Measurements from ENCODE around the gene GH2. TPM values are rescaled to one million over a fixed set of nuclear protein-coding genes. Genes with fewer than 3 reads are reported as not detected.

GH2 gene
- total RNA-seq (2022; extraction: Qiagen RNA extraction; ENCODE audit: low read depth) = not detected in 5 replicates

DNA sequence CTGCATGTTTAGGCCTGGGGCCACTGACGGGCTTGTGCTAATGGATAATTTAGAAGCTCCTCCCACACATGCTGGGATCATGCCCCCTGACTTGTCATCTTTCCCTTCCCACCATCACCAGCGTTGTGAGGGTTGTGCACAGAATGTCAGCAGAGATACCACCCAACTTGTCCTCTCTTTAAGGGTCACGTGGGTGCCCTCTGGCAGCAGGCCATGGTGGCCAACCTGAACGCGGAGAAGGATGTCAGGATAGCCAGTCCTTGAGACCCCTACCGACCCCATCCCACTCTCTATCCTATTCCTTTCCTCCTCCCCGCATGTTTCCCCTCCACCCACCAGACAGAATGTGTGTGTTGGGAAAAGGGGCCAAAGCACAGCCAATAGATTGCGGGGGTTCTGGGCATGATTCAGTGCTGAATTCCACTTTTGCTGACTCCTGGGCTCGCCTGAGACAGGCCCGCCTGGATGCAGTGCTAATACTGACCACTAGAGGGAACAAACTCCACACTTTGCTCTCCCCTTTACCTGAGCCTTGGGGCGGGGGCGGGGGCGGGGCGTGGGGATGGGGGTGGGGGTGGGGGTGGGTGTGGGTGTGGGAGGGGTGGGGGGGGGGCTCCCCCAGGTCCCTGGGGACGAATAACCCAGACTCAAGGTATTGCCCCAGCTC is at the start of gene GH2:
Gene GH2 (minus strand): TSS at position 10 of the 667 bp plus-strand sequence. CDS start 143 bp downstream, outside the sequence.

DNA sequence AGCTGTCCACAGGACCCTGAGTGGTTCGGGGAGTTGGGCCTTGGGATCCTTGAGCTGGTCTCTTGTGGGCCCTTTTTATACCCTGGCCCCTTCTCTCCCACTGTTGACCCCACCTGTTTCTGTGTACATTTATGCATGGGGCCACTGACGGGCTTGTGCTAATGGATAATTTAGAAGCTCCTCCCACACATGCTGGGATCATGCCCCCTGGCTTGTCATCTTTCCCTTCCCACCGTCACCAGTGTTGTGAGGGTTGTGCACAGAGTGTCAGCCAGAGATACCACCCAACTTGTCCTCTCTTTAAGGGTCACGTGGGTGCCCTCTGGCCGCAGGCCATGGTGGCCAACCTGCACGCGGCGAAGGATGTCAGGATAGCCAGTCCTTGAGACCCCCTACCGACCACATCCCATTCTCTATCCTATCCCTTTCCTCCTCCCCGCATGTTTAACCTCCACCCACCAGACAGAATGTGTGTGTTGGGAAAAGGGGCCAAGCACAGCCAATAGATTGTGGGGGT is 37.1 kb upstream of the GH2 start, which contains the start of gene GH1:
Gene GH1 (minus strand): TSS at position 51 of the 517 bp plus-strand sequence. CDS start 63 bp downstream, outside the sequence.

DNA sequence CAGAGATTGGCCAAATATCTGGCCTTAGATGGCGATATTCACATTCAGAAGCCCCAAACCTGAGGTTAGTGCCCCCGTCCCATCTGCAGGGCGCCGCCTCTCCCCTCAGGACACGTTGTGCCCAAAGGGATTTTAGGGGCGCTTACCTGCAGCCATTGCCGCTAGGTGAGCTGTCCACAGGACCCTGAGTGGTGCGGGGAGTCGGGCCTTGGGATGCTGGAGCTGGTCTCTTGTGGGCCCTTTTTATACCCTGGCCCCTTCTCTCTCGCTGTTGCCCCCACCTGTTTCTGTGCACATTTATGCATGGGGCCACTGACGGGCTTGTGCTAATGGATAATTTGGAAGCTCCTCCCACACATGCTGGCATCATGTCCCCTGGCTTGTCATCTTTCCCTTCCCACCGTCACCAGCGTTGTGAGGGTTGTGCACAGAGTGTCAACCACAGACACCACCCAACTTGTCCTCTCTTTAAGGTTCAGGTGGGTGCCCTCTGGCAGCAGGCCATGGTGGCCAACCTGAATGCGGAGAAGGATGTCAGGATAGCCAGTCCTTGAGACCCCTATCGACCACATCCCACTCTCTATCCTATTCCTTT is 29.4 kb upstream of the GH2 start, which contains the start of gene CSHL1:
Gene CSHL1 (minus strand): TSS at position 218 of the 595 bp plus-strand sequence. CDS start 62 bp downstream, at position 156.

DNA sequence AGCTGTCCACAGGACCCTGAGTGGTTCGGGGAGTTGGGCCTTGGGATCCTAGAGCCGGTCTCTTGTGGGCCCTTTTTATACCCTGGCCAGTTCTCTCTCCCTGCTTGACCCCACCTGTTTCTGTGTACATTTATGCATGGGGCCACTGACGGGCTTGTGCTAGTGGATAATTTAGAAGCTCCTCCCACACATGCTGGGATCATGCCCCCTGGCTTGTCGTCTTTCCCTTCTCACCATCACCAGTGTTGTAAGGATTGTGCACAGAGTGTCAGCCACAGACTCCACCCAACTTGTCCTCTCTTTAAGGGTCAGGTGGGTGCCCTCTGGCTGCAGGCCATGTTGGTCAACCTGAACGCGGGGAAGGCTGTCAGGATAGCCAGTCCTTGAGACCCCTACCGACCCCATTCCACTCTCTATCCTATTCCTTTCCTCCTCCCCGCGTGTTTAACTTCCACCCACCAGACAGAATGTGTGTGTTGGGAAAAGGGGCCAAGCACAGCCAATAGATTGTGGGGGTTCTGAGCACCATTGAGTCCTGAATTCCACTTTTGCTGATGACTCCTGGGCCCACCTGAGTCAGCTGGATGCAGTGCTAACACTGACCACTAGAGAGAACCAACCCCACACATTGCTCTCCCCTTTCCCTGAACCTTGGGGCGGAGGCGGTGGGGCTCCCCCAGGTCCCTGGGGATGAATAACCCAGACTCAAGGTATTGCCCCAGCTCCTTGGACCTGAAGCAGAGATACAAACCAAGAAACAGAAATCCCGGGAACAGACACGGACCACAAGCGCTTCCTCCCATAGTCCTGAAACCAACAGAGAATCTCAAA is 15.0 kb upstream of the GH2 start, which contains the start of gene CSH1:
Gene CSH1 (minus strand): TSS at position 51 of the 831 bp plus-strand sequence. CDS start 63 bp downstream, outside the sequence.

DNA sequence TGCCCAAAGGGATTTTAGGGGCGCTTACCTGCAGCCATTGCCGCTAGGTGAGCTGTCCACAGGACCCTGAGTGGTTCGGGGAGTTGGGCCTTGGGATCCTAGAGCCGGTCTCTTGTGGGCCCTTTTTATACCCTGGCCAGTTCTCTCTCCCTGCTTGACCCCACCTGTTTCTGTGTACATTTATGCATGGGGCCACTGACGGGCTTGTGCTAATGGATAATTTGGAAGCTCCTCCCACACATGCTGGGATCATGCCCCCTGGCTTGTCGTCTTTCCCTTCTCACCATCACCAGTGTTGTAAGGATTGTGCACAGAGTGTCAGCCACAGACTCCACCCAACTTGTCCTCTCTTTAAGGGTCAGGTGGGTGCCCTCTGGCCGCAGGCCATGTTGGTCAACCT is 8.2 kb downstream of the GH2 start, which contains the start of gene CSH2:
Gene CSH2 (minus strand): TSS at position 101 of the 400 bp plus-strand sequence. CDS start 63 bp downstream, at position 38.

DNA sequence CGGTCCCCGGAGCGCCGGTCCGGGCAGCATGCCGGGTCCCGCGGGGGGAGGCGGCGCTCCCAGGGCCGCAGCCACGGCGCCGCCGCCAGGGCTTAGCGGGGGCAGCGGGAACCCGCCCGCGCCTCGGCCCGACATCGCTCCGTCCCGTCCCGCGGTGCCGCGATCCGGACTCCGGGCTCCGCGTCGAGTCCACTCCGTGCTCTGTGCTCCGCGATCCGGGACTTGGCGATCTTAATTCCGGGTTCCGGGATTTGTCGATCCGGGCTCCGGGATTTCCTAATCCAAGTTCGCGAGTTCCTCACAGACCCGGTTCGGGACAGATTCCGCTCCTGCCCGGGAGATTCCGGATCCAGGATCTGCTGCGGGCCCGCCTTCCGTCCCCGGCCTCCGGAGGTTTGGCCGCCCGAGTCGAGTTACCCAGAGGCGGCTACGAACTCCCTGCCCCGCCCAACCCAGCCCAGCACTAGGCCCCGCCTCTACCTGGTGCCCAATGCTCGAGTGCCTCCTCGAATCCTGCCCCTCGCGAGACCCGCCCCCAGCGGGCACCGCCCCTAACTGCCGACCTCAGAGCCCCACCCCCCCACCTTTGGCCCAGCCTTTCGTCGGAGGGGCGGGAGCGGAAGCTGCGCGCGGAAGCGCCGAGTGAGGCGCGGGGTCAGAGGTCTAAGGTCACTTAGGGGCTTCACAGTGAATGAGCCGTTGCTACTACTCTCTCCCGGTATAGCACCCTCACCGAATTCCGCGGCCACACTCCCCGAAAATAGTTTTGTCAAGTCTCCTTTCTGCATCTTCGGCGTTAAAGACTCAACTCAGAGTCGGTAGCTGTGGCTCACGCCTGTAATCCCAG is 39.0 kb downstream of the GH2 start, which contains the start of gene SMARCD2:
Gene SMARCD2 (minus strand): TSS at position 146 of the 847 bp plus-strand sequence. CDS start 11 bp downstream, at position 135.

Other genes starting within 250 kb of the GH2 start
- 8.3 to 12.9 TPM (median 11.1 TPM) in 5 replicates for gene LIMD2, start 181.8 kb downstream of the GH2 start, total RNA-seq (2022; extraction: Qiagen RNA extraction; ENCODE audit: low read depth)
- 23.8 to 26.8 TPM (median 25.4 TPM) in 5 replicates for gene STRADA, start 140.1 kb downstream of the GH2 start, total RNA-seq (2022; extraction: Qiagen RNA extraction; ENCODE audit: low read depth)
- gene CCDC47, start 108.3 kb downstream of the GH2 start, total RNA-seq (2022; extraction: Qiagen RNA extraction; ENCODE audit: low read depth) = 88.0 to 123 TPM (median 102 TPM) in 5 replicates
- 86.4 to 99.2 TPM (median 98.0 TPM) in 5 replicates for gene DDX42, start 107.8 kb downstream of the GH2 start, total RNA-seq (2022; extraction: Qiagen RNA extraction; ENCODE audit: low read depth)
- 205 to 229 TPM (median 215 TPM) in 5 replicates for gene PSMC5, start 54.5 kb downstream of the GH2 start, total RNA-seq (2022; extraction: Qiagen RNA extraction; ENCODE audit: low read depth)
- gene FTSJ3, start 54.3 kb downstream of the GH2 start, total RNA-seq (2022; extraction: Qiagen RNA extraction; ENCODE audit: low read depth) = 49.7 to 66.5 TPM (median 55.4 TPM) in 5 replicates
- gene SMARCD2, start 39.3 kb downstream of the GH2 start, total RNA-seq (2022; extraction: Qiagen RNA extraction; ENCODE audit: low read depth) = 50.2 to 63.7 TPM (median 60.2 TPM) in 5 replicates
- gene CSH2, start 8.3 kb downstream of the GH2 start, total RNA-seq (2022; extraction: Qiagen RNA extraction; ENCODE audit: low read depth) = not detected in 5 replicates
- not detected in 5 replicates for gene CSH1, start 14.6 kb upstream of the GH2 start, total RNA-seq (2022; extraction: Qiagen RNA extraction; ENCODE audit: low read depth)
- gene CSHL1, start 29.3 kb upstream of the GH2 start, total RNA-seq (2022; extraction: Qiagen RNA extraction; ENCODE audit: low read depth) = not detected in 5 replicates
- gene GH1, start 36.9 kb upstream of the GH2 start, total RNA-seq (2022; extraction: Qiagen RNA extraction; ENCODE audit: low read depth) = not detected in 5 replicates
- gene CD79B, start 50.4 kb upstream of the GH2 start, total RNA-seq (2022; extraction: Qiagen RNA extraction; ENCODE audit: low read depth) = not detected in 5 replicates
- gene SCN4A, start 91.0 kb upstream of the GH2 start, total RNA-seq (2022; extraction: Qiagen RNA extraction; ENCODE audit: low read depth) = 0.03 to 0.07 TPM (median 0.03 TPM) in 5 replicates
- gene PRR29, start 116.4 kb upstream of the GH2 start, total RNA-seq (2022; extraction: Qiagen RNA extraction; ENCODE audit: low read depth) = 0.35 to 0.75 TPM (median 0.53 TPM) in 5 replicates
- not detected in 5 replicates for gene ICAM2, start 138.7 kb upstream of the GH2 start, total RNA-seq (2022; extraction: Qiagen RNA extraction; ENCODE audit: low read depth)
- 3.4 to 4.3 TPM (median 4.2 TPM) in 5 replicates for gene ERN1, start 248.2 kb upstream of the GH2 start, total RNA-seq (2022; extraction: Qiagen RNA extraction; ENCODE audit: low read depth)

Measured in A549 treated with GW870086 at 1 μM for 4 hours (cell line).